HepG2 (cell line): ENCODE data around the gene ACVR2A.

Experiments
- ARNTL ChIP-seq: sonication (generic); formaldehyde crosslinking; IDR thresholded peaks from 2 replicates; pipeline ENCODE4 v1.4.0; 2020; ENCODE audit warnings: mild to moderate bottlenecking, missing genetic modification reagents
- ATF7 ChIP-seq, 2 experiments: fragments of 450-650 bp in 1 of 2; sonication (generic) in 1 of 2; formaldehyde crosslinking in 1 of 2; IDR thresholded peaks; 2 replicates each; pipeline versions ENCODE4 v1.4.0 to v1.6.1; 2016 to 2020; ENCODE audit warnings: antibody characterized with exemption in 1 of 2, mild to moderate bottlenecking in 1 of 2, missing genetic modification reagents in 1 of 2
- CTCF ChIP-seq: sonication (generic); formaldehyde crosslinking; IDR thresholded peaks from 2 replicates; pipeline ENCODE4 v1.5.0; 2020; ENCODE audit warnings: mild to moderate bottlenecking, missing genetic modification reagents, moderate library complexity
- EZH2 ChIP-seq: conservative IDR thresholded peaks from 2 replicates; pipeline ENCODE4 v1.6.1; 2012; ENCODE audit warnings: mild to moderate bottlenecking, low read depth, low read length, moderate library complexity
- POLR2A ChIP-seq, 2 experiments: IDR thresholded peaks; 2 replicates each; pipeline ENCODE4 v1.6.1; 2011; ENCODE audit warnings: low read depth in 2 of 2, low read length in 2 of 2, mild to moderate bottlenecking in 1 of 2, moderate library complexity in 1 of 2; ENCODE audit not compliant: insufficient read depth in 1 of 2
- TFAP4 ChIP-seq: sonication (generic); IDR thresholded peaks from 2 replicates; pipeline ENCODE4 v1.6.1; 2016; ENCODE audit warnings: low read depth, borderline replicate concordance
- THAP11 ChIP-seq: IDR thresholded peaks from 2 replicates; pipeline ENCODE4 v1.6.1; 2016; ENCODE audit warnings: missing biosample characterization, missing genetic modification reagents
- TIGD3 ChIP-seq: sonication (generic); formaldehyde crosslinking; IDR thresholded peaks from 2 replicates; pipeline ENCODE4 v1.5.1; 2020; ENCODE audit warnings: mild to moderate bottlenecking, missing genetic modification reagents, borderline replicate concordance
- ZNF10 ChIP-seq: sonication (generic); formaldehyde crosslinking; IDR thresholded peaks from 2 replicates; pipeline ENCODE4 v1.4.0; 2020; ENCODE audit warnings: mild to moderate bottlenecking, low read depth, missing genetic modification reagents, borderline replicate concordance
- ZNF12 ChIP-seq: sonication (generic); formaldehyde crosslinking; IDR thresholded peaks from 2 replicates; pipeline ENCODE4 v1.5.0; 2020; ENCODE audit warnings: missing genetic modification reagents
- TF ChIP-seq, protein P1 (sequence below): sonication (generic); formaldehyde crosslinking; IDR thresholded peaks from 2 replicates; pipeline ENCODE4 v1.8.0; 2022; ENCODE audit warnings: low read depth, missing genetic modification reagents

- TF ChIP-seq ARNTL (CRISPR knock-in tag), result no peak
- TF ChIP-seq CTCF (CRISPR knock-in tag), result no peak
- no peak for TF ChIP-seq EZH2
- TF ChIP-seq TFAP4, result no peak
- no peak for TF ChIP-seq THAP11 (CRISPR knock-in tag)
- TF ChIP-seq TIGD3 (CRISPR knock-in tag), result no peak
- TF ChIP-seq, protein P1, sequence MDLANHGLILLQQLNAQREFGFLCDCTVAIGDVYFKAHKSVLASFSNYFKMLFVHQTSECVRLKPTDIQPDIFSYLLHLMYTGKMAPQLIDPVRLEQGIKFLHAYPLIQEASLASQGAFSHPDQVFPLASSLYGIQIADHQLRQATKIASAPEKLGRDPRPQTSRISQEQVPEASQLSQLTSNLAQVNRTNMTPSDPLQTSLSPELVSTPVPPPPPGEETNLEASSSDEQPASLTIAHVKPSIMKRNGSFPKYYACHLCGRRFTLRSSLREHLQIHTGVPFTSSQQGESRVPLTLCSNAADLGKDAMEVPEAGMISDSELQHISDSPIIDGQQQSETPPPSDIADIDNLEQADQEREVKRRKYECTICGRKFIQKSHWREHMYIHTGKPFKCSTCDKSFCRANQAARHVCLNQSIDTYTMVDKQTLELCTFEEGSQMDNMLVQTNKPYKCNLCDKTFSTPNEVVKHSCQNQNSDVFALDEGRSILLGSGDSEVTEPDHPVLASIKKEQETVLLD, result no peak
- TF ChIP-seq ZNF12 (CRISPR knock-in tag), result no peak
- no peak for TF ChIP-seq ZNF10
- no peak for TF ChIP-seq POLR2A (IDR thresholded peaks at IDR 0.05; ENCODE audit: insufficient read depth in 1 of 2, low read depth in 2 of 2, low read length in 2 of 2)
- TF ChIP-seq ATF7 (IDR thresholded peaks at IDR 0.05), result no peak
- TF ChIP-seq ATF7 (CRISPR knock-in tag; IDR thresholded peaks at IDR 0.05), result no peak
Observed at GRCh38 chr2:147826278-147827087, 18.3 kb upstream of the ACVR2A start.
